Activated gamma-delta T cell treated with Interleukin-2 at 50 U/mL for 16 hours (primary cell): ENCODE measurements around the gene SRGAP2B.
"Not testable (repeated sequence)": the region's sequence is repeated elsewhere in the genome, so short reads cannot be mapped to it uniquely, and the experiment has no call there.

ENCODE experiments used
- DNase-seq: peaks from one replicate; pipeline ENCODE4 v3.0.0-alpha.2; 2020

SRGAP2B gene

GRCh38 chr1:145041519-145041918 lies 53.6 kb downstream of the SRGAP2B start:
- not testable (repeated sequence) for DNase-seq

DNA sequence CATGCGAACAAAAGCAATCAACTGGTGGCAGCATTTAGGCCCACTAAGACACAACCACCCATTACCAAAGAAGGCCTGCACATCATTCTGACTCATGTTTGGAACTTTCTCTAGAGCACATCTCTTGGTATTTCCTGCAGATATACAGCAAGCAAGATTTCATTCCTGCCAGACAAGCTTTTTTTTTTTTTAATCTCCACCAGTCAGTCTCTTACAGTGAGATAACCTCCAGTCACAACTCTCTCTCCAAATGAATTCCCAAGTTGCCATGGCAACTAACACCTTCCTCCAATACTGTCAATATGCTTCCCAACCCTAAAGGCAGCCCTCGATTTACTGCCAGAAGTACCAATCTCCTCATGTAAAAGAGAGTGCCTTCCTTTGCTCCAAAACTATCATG lies 59.1 kb downstream of the SRGAP2B start:
- DNase-seq = not testable (repeated sequence)

- not testable (repeated sequence) for DNase-seq
Measured at GRCh38 chr1:145033523-145033922, 61.6 kb downstream of the SRGAP2B start.

- DNase-seq = not testable (repeated sequence)
Measured at GRCh38 chr1:145027251-145027650, 67.9 kb downstream of the SRGAP2B start.

GRCh38 chr1:145025286-145025685 lies 69.8 kb downstream of the SRGAP2B start:
- DNase-seq = not testable (repeated sequence)

- DNase-seq = not testable (repeated sequence)
Measured at GRCh38 chr1:145022259-145022658, 72.9 kb downstream of the SRGAP2B start.

DNA sequence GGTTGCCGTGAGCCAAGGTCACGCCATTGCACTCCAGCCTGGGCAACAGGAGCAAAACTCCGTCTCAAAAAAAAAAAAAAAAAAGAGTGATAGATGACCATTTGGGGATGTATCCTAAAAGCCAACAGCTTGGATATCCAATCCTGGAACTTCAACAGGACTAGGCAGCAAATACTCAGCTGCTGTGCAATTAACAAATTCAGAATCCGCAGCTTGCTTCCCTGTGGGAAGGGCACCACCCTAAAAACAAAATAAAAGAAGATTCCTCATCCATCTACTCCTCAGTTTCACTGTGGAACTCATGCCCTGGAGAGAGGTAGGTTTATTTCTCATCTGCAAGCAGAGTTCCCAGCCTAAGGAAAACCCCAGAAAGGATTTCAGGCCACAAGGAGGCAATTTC lies 73.4 kb downstream of the SRGAP2B start:
- not testable (repeated sequence) for DNase-seq

DNA sequence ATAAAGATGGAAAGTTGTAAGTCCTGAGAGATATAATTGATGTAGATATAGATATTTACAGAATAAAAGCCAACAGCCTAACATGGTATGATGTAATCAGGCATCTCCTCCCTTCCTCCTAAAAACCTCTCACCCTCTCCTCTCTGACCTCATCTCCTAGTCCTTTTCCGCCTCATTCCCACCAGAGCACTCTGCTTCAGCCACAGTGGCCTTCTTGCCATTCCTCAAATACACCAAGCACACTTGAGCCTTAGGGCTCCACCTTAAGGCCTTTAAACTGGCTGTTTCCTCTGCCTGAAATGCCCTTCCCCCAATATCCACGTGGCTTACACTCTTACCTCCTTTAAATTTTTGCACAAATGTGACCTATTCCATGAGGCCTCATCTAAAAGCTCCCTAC lies 75.4 kb downstream of the SRGAP2B start:
- DNase-seq = not testable (repeated sequence)

GRCh38 chr1:145017725-145018124 lies 77.4 kb downstream of the SRGAP2B start:
- not testable (repeated sequence) for DNase-seq

DNA sequence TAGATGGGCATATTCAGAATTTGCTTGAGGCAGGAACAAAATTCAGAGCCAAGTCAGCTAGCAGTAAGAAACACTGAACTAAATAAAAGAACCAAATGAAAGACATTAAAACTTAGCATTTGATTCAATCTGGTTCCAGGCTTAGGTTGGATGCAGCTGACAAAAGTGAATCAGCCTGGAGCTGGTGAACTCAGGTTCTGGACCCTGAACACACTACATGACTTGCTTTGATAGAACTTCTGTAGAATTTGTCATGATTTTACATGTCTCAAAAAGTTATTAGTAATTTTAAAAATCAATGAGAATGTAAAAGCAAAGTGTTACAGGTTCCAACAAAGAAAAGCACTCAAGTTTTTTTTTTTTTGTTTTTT lies 78.7 kb downstream of the SRGAP2B start:
- DNase-seq = not testable (repeated sequence)

DNA sequence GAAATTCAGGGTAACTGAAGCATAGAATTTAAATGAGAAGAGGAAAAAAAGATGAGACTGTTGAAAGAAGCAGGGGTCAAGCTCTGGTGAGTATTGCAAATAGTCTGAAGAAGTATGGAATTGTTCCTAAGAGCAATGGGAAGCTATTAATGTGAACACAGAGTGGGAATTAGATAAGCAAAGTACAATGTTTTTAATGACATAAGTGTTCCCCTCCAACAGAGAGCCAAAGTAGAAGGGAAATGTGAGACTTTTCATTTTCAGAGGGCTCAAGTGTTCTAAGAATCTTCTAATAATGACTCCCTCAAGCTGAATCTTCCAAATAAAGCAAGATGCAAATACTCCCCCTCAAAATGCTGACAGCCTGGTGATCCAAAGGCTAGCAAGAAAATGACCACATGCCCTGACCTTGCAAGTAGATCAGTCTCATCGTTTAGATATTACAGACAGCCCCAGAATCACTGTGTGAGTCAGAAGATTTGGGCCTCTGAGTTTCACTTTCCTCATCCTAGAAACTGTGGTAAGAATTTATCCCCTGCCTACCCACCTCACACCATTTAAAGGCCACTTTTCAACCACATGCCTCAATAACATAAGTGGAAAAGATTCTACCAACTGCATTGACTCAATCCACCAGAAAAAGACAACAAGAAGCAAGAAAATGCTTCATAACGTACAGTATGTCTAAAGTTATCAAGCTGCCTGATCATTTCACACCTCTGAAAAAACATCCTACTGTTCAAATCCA lies 79.2 kb downstream of the SRGAP2B start:
- DNase-seq = not testable (repeated sequence)

DNA sequence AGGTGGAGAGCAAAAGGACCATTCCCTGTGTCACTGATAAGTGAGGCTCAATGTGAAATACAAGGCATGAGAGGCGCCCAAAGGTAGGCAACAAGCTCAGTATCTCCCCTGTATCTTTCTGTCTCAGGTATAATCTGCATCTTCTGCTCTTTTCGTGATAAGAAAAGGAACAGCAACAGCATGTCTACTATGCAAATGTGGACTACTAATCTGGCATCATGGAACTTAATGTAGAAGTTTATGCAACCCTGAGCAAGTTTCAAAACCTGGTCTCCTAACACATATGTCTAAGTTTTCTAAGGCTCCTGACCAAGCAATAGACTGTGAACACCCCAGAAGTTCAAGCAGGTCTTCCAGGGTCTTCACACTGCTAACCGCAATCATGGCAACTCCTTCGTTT lies 81.8 kb downstream of the SRGAP2B start:
- not testable (repeated sequence) for DNase-seq

DNA sequence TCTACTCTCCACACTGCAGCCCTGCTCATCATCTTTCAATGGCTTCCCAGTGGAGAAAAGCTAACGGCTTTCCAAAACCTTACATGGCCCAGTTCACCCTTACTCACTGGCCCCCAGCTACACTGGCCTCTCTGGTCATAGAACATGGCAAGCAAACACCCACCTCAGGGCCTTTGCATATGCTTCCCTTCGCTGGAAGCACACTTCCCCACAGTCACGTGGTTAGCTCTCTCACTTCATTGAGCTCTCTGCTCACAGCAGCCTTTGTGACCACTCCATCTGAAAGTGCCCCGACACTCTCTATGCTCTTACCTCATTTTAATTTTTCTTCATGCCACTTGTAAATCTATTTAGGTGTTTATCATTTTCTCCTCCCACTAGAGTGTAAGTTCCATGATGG lies 83.3 kb downstream of the SRGAP2B start:
- DNase-seq = not testable (repeated sequence)

DNA sequence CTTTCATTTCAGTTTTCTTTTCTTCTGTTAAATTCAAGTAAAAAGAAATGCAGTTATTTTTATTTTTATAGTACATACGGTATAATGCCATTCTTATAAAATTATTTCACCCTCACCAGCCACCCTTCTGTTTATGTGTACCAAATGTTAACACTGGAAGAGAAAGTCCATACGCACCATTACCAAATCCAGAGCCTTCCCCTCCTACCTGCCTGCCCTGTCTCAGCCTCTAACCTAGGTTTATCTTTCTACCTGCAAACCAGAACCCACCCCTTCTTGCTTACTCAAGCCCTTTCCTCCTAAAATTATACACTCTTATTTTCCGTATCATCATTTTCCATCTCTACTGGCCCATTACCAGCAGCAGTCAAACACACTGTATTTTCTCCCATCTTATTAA lies 84.5 kb downstream of the SRGAP2B start:
- DNase-seq = not testable (repeated sequence)

DNA sequence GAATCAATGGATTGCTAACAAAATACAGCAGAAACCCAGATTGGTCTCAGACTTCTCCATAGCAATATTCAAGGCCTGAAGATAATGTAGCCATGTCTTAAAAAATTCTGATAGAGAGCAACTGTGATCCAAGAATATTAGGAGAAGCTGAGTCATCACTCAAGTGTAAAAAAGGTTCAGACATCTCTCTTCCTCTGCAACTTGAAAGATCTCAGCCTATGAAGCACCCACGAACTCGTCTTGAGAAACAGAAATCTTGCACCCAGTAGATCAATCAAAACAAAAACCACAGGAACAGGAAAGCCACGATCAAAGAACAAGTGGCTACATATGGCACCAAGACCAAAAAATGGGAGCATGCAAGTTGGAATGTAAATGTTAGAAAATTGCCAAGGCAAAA lies 85.2 kb downstream of the SRGAP2B start:
- DNase-seq = not testable (repeated sequence)

DNA sequence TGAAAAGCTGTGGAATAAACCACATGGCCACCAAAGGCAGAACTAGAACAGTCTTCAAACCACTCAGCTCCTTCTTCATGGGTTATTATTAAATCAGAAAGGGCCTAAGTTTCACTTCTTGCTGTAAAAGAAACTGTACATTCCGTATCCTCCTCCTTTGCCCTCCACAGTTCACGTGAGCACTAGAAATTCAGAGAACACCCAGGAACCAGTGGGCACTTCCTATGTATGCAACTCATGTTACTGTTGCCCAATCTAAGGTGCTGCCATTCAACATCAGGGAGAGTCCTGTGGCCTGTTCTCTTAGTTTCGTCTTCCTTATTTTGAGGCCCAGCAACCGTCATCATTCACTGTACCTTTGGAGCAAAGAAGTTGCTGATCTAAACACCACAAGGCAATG lies 86.7 kb downstream of the SRGAP2B start:
- DNase-seq = not testable (repeated sequence)

- DNase-seq = not testable (repeated sequence)
Measured at GRCh38 chr1:145005142-145005541, 90.0 kb downstream of the SRGAP2B start.

DNA sequence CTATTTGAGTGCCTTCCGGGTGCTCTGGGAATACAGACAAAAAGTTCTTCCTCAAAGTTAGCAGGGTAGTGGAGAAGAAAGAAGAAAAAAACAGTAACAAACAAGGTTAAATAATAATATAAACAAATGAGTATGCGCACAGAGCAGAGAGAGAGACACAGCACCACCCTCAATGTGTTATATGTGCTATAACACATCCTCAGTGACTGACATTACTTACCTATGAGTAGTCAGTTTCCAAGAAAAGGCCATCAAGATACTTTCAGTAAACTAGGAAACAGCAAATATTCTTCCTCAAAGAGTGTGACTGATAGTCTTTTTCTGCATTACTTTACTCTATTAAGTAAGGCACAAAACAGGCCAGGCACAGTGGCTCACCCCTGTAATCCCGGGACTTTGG lies 93.7 kb downstream of the SRGAP2B start:
- not testable (repeated sequence) for DNase-seq

- not testable (repeated sequence) for DNase-seq
Measured at GRCh38 chr1:145000743-145001326, 94.3 kb downstream of the SRGAP2B start.

DNA sequence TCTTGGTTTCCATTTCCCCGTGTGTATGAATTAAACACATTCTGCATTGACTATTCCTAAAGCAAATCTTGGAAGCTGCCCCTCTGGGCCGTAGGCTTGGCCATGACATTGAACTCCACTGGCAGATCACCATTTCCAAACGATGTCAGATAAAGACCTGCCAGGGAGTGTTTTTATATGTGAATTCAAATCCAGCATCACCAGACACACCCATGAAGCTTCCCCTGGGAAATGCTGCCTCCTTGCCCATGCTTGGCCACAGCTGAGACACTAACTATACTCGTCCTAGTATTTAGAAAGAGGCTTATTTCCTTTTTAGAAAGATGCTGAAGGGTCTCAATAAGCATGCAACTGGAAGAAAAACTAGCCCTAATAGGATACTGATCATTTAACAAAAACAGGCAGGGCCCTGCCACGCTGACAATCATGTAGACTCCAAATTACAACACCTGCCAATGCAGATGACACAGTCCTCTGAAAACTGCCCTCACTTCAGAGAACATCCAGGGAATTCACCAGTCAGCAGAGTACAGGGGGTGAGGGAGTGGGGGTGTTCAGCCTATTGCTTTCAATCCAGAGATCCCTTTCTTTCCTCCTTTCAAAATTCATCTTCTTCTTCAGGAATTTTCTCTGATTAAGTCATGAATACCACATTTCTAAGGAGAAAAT lies 94.9 kb downstream of the SRGAP2B start:
- not testable (repeated sequence) for DNase-seq

GRCh38 chr1:144998981-144999273 lies 96.2 kb downstream of the SRGAP2B start:
- DNase-seq = not testable (repeated sequence)

- not testable (repeated sequence) for DNase-seq
Measured at GRCh38 chr1:144998134-144998980, 96.8 kb downstream of the SRGAP2B start.

GRCh38 chr1:144995833-144996410 lies 99.2 kb downstream of the SRGAP2B start:
- not testable (repeated sequence) for DNase-seq
